T-helper 1 cell (primary cell): ENCODE results near the gene TPSD1.
"Not testable (repeated sequence)": the region's sequence is repeated elsewhere in the genome, so short reads cannot be mapped to it uniquely, and the experiment has no call there.

Source experiments
- DNase-seq, 5 donors: peaks; one replicate each; pipeline ENCODE4 v3.0.0-alpha.2; 2012 to 2020
- total RNA-seq, 4 donors: gene quantifications; one replicate each; lab custom pipeline; 2026; lab: John Stamatoyannopoulos, UW

TPSD1 gene
- 0 reads per million in 4 donors for total RNA-seq

DNA sequence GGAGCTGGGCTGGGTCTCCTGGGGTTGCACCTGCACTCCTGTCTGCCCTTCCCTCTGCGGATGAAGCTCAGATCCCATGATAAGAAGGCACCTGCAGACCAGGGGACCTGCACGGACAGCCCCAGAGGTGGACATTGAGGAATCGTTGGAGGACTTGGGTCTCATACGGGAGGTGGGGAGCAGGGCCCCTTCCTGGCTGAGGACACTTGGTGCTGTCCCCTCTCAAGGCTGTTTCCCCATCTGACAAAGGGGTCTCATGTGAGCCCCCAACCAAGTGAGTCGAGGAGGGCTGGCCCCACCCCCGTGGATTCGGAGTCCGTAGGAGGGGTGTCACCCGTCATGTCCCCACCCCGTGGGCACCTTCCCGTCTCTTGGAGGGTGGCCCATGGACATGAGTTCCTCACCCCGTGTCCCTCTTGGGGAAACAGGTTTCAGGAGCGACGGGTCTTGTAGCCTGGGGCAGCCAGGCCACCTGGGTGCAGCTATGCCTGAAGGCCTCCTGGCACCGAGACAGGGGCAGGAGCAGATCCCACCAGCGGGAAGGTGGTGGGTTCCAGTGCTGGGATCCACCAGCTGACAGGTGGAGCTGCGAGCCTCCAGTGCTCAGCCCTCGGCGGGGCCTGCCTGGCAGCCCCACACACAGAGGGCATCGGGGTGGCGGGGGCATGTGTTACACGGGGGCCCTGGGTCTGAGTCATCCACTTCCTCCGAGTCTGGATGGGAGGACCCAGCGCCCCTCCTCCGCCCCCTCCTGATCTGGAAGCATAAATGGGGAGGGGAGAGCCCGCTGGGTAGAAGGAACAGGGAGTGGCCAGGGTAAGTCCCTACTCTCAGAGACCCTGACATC lies at the start of gene TPSD1:
Gene TPSD1, plus strand, starts transcription at position 794 of the 847 bp plus-strand sequence. CDS start 212 bp downstream, outside the sequence.
- not testable (repeated sequence) for DNase-seq

DNA sequence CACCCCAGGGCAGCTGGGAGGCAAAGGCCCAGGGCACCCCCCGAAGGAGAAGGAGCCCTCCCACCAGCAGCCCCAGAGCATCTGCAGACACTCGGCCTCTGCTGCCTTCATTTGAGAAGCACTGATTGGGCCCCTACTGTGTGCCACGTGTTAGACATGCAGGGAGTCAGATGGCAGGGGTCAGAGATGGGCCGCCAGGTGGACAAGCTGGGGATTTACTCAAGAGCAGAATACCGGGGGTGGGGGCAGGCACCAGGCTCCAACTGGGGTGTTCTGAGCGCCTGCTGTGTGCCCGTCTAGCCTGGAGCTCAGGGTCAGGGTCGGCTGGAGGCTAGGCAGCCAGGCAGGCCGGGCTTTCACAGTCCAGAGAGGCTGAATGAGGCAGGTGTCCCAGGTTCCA lies 49.5 kb upstream of the TPSD1 start:
- DNase-seq: no peak

DNA sequence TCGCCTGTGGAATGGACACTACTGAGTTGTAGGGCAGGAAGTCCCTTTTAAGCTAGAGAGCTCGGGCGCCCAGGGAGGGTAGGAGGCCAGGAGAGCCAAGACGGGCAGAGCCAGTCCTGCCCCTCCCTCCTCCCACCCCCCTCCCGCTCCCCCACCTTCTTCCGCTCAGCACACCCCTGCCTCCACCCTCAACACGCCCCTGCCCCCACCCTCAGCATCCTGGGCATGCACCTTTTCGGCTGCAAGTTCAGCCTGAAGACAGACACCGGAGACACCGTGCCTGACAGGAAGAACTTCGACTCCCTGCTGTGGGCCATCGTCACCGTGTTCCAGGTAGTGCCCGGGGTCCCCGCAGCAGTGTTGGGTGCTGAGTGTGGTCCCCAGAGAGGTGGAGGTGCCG lies 49.1 kb upstream of the TPSD1 start:
- DNase-seq: peak in 1 of 5 donors; percentile 15

DNA sequence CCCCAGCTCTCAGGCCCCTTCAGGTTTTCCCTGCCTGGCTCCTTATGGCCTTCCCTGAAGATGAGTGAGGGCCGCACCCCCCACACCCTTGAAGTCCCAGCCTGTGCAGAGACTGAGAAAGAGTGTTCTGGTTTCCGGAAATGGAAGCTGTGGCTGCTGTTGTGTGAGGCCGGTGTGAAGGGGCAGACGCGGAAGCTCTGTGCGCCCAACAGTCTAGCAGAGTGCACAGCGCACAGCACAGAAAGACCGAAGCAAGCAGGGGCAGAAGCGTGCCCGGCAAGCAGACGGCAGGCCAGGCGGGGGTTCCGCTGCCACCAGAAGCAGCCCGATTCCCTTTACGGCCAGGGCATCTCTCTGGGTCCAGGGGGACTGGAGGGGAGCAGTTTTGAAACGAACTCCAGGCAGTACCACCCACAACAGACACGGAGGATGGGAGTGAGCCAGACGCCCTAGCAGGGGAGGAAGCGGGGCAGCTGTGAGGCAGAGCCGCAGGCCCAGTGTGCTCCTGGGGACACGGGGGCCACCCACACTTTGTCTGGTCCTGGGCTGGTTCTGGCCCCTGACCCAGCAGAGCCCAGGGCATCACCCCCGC lies 47.5 kb upstream of the TPSD1 start:
- DNase-seq: peak in 1 of 5 donors; percentile 18

DNA sequence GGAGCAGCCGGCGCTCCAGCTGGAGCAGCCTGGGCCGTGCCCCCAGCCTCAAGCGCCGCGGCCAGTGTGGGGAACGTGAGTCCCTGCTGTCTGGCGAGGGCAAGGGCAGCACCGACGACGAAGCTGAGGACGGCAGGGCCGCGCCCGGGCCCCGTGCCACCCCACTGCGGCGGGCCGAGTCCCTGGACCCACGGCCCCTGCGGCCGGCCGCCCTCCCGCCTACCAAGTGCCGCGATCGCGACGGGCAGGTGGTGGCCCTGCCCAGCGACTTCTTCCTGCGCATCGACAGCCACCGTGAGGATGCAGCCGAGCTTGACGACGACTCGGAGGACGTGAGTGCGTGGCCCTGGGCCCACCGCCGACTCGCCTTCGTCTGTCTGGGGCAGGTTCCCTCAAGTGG lies 46.8 kb upstream of the TPSD1 start:
- DNase-seq: no peak

DNA sequence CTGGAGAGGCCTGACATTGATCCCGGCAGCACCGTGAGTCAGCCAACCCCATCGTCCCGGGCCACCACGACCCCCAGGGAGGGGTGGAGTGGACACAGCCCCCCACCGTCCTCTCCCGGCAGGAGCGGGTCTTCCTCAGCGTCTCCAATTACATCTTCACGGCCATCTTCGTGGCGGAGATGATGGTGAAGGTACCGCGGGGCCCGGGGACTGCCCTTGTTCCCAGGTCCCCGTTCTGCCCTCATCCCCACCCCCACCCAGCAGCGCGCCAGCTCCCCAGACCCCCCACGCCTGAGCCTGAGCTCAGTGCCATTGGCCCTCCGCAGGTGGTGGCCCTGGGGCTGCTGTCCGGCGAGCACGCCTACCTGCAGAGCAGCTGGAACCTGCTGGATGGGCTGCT lies 45.4 kb upstream of the TPSD1 start:
- no peak for DNase-seq

DNA sequence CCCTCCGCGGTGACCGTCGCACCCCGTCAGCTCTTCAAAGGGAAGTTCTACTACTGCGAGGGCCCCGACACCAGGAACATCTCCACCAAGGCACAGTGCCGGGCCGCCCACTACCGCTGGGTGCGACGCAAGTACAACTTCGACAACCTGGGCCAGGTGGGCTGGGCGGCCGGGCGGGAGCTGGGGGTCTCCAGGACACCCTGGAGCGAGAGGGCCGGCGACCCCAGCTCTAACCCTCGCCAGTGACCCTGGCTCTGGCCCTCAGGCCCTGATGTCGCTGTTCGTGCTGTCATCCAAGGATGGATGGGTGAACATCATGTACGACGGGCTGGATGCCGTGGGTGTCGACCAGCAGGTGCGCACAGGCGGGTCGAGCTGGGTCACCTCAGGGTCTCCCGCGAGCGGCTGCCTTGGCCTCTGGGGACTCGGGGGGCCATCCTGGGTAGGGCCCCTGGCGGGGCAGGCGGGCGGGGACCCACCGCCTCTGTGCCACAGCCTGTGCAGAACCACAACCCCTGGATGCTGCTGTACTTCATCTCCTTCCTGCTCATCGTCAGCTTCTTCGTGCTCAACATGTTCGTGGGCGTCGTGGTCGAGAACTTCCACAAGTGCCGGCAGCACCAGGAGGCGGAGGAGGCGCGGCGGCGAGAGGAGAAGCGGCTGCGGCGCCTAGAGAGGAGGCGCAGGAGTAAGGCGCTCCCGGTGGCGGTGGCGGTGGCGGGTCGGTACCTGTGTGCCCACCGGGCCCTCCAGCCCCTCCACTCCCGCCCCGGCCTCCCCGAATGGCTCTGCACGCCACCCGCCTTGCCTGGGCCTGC lies 44.2 kb upstream of the TPSD1 start:
- DNase-seq: no peak

DNA sequence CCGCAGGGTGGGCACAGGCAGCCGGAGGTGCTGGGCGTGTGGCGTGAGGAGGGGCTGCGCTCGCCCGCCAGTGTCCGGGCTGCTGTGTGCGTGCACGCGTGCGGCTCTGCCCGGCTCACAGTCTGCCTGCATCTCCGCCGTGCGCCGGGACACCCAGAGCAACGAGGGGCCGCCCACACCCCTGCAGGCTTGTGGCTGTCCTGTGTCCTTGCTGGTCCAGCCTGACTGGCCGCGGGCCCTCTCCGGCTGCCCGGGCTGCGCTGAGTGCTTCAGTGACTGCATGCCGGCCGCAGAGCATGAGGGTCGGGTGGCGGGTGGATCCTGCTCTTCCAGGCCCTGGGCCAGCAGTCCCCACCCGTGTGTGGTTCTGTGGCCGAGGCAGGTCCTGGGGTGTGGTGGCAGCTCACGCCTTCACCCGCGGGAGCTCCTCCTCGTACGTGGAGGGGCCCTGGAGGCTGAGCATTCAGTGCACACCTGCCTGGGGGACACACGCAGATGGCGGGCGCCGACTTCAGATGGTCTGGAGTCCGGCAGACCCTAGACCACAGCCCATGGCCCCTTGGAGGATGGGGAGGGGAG lies 43.2 kb upstream of the TPSD1 start:
- DNase-seq: no peak

DNA sequence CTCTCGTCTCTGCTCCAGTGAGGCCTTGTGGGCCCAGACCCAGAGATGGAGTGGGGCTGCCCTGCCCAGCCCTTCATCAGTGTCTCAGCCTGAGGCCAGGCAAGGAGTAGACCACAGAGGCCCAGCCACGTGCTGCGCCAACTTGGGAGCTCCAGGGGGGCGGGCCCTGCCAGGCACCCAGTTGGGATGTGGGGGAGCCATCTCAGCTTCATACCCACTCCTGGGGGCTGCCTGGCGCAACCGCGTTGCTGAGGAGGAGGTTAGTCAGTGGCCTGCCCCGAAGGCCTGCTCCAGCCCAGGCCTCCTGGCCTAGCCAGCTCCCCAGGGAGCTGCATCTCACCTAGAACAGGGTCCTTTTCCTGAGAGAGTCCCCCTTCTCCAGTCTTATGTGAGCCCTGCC lies 42.6 kb upstream of the TPSD1 start:
- DNase-seq: no peak

DNA sequence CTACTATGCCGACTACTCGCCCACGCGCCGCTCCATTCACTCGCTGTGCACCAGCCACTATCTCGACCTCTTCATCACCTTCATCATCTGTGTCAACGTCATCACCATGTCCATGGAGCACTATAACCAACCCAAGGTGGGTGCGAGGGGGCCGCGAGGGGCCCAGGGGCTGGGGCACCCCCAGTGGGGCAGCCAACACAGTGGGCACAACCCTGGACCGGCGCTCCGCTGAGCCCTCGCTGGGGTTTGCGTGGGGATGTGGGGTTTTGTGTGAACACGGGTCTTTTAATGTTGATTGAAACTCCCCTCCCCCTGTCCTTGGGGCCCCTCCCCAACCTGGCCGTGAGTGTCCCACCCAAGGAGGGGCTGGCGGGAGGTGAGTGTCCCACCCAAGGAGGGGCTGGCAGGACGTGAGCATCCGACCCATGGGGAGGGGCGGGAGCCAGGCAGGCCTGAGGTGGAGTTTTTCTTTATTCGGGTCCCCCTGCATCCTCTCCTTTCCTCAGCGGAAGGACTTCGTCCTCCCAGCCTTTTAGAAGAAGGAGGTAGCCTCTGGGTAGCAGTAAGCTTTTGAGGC lies 42.0 kb upstream of the TPSD1 start:
- DNase-seq: no peak

DNA sequence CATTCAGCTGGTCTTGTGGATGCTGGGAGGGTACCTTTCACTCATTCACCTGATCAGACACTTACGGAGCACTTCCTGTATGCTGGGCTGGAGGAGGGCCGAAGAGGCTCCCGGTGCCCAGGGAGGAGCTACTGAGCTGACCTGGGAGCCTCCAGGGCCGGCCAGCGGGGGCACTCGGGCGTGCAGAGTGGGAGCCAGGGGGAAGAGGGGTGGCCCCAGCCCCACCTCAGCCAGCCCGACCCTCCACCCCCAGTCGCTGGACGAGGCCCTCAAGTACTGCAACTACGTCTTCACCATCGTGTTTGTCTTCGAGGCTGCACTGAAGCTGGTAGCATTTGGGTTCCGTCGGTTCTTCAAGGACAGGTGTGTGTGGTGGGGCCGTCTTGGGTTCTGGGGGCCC lies 41.1 kb upstream of the TPSD1 start:
- no peak for DNase-seq

DNA sequence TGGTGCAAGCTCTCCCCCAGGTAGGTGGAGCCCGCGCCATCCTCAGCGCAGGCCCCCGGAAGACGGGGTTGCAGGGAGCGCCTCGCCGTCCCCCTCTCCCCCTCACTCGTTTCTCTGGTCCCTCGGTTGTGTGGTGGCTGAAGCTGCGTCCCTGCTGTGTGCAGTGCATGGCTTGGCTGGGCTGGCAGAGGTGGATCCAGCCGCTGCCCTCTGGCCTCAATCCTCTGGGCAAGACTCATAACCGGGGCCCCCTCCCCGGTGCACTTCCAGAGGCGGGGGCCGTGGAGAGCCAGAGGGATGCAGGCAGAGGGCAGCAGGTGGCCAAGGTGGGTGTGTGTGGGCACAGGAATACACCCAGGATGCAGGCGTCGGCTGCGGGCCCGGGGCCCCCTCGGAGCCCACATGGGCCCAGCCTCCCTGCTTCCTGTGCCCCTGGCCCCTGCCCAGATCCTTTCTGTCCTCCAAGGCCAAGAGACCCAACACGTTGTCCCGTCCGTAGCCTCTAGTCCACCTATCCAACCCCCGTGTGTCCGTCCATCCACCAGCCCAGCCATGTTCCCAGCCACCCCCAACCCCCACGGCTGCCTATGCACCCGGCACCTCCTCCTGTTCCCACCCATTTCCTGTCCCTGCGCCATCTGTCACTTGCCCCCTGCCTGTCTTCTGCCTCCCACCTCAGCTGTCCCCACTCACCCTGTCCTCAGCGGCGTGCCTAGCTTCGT lies 40.1 kb upstream of the TPSD1 start:
- DNase-seq: no peak

DNA sequence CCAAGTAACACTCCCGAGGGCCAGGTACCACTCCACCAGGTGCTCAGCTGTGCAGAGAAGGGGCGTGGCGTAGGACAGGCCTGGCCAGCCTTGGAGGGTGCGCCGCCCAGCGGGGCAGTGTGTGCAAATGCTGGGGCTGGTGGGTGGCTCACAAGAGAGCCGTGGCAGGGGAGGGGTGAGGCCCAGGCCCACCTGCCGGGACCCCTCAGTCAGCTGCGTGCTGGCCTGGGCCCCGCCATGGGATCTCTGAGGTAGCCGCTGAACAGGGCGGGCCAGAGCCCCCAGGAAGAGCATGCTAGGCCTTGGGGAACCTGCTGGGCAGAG lies 39.6 kb upstream of the TPSD1 start:
- DNase-seq: no peak

DNA sequence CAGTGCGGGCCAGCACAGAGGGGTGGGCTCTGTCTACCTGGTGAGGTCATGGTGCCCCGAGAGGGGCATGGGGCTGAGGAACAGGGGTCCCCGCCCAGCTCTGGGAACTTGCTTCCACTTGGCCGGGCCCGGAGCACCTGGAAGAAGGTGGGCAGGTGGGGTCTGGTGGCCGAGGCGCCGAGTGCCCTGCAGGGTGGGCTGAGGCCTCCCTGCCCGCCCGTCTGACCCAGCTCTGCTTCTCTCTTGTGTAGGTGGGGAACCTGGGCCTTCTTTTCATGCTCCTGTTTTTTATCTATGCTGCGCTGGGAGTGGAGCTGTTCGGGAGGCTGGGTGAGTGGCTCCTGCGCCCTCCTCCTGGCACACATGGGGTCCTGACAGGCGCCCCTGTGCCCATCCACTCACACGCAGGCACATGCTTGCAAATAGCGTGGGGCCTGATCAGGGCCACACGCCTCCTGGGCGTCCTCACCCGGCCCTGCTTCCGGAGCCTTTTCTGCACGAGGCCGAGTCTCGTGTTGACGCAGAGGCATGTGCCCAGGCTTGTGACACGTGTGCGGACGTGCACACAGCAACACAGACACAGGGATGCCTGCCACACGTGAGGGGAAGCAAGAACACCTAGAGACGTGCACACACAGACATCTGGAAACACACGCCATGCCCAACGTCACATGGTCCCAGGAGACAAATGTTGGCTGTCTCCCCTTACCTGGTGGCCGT lies 39.0 kb upstream of the TPSD1 start:
- no peak for DNase-seq

DNA sequence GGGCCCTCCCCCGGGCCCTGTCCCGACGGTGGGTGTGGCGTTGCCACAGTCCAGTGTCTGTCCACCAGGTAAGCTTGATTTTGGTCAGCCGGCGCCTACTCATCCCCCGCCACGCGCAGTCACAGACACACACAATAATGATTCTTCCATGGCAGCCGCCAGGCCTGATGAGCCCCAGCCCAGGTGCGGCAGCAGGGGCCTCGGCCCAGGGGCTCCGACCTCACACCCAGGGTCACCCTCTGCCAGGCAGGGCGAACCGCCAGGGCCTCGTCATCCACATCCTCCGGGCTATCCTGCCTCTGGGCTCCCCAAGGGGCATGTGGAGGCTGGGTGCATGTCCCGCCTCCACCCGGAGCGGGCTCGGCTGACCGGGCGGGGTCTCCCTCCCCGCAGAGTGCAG lies 38.3 kb upstream of the TPSD1 start:
- DNase-seq: no peak

DNA sequence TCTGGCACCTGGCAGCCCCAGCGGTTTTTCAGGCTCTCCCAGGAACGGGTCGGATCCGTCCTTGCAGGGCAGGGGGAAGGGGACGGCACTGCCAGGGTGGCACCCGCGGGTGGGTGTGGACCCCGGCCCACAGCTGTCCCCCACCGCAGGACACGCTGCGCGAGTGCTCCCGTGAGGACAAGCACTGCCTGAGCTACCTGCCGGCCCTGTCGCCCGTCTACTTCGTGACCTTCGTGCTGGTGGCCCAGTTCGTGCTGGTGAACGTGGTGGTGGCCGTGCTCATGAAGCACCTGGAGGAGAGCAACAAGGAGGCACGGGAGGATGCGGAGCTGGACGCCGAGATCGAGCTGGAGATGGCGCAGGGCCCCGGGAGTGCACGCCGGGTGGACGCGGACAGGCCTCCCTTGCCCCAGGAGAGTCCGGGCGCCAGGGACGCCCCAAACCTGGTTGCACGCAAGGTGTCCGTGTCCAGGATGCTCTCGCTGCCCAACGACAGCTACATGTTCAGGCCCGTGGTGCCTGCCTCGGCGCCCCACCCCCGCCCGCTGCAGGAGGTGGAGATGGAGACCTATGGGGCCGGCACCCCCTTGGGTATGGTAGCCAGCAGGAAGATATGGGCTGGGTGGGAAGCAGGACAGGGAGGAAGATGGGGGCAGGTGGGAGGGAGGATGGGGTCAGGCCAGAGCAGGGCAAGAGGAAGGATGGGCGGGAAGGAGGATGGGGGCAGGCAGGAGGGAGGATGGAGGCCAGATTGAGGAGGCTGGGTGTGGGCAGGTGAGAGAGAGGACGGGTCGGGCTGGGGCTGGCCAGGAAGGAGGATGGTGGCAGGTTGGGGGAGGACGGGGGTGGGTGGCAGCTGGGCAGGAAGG lies 37.6 kb upstream of the TPSD1 start:
- DNase-seq: no peak

DNA sequence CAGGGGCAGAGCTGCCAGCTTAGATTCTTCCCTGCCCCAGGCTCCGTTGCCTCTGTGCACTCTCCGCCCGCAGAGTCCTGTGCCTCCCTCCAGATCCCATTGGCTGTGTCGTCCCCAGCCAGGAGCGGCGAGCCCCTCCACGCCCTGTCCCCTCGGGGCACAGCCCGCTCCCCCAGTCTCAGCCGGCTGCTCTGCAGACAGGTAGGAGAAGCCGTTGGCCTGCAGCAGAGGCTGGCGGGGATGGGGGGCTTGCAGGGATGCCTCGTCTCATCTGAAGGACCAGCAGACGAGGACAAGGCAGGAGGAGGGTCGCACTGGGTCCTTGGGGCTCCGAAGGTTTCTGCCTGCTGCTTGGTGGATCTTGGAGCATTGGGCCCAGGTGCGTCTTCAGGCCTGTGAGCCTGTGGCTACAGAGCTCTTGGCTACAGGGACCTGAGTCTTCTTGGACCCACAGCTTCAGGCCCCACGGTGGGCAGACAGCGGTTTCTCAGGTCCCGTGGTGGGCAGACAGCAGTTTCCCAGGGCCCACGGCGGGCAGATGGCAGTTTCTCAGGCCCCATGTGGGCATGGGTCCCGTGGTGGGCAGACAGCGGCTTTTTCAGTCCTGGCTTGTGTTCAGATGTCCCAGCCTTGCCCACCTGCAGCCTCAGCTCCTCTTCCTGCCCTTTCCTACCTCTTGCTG lies 36.8 kb upstream of the TPSD1 start:
- no peak for DNase-seq

DNA sequence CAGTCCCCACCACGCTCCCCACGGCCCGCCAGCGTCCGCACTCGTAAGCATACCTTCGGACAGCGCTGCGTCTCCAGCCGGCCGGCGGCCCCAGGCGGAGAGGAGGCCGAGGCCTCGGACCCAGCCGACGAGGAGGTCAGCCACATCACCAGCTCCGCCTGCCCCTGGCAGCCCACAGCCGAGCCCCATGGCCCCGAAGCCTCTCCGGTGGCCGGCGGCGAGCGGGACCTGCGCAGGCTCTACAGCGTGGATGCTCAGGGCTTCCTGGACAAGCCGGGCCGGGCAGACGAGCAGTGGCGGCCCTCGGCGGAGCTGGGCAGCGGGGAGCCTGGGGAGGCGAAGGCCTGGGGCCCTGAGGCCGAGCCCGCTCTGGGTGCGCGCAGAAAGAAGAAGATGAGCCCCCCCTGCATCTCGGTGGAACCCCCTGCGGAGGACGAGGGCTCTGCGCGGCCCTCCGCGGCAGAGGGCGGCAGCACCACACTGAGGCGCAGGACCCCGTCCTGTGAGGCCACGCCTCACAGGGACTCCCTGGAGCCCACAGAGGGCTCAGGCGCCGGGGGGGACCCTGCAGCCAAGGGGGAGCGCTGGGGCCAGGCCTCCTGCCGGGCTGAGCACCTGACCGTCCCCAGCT lies 35.7 kb upstream of the TPSD1 start:
- no peak for DNase-seq

DNA sequence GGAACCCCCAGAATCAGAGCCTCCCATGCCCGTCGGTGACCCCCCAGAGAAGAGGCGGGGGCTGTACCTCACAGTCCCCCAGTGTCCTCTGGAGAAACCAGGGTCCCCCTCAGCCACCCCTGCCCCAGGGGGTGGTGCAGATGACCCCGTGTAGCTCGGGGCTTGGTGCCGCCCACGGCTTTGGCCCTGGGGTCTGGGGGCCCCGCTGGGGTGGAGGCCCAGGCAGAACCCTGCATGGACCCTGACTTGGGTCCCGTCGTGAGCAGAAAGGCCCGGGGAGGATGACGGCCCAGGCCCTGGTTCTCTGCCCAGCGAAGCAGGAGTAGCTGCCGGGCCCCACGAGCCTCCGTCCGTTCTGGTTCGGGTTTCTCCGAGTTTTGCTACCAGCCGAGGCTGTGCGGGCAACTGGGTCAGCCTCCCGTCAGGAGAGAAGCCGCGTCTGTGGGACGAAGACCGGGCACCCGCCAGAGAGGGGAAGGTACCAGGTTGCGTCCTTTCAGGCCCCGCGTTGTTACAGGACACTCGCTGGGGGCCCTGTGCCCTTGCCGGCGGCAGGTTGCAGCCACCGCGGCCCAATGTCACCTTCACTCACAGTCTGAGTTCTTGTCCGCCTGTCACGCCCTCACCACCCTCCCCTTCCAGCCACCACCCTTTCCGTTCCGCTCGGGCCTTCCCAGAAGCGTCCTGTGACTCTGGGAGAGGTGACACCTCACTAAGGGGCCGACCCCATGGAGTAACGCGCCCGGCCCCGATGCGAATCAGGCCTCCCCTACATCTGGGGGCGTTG lies 34.8 kb upstream of the TPSD1 start:
- no peak for DNase-seq
